ENCODE data around the gene NEURL3.
"Not testable (repeated sequence)": the region's sequence is repeated elsewhere in the genome, so short reads cannot be mapped to it uniquely, and the experiment has no call there.

NEURL3 gene, protein sequence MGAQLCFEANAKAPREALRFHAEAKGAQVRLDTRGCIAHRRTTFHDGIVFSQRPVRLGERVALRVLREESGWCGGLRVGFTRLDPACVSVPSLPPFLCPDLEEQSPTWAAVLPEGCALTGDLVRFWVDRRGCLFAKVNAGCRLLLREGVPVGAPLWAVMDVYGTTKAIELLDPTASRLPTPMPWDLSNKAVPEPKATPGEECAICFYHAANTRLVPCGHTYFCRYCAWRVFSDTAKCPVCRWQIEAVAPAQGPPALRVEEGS

DNA sequence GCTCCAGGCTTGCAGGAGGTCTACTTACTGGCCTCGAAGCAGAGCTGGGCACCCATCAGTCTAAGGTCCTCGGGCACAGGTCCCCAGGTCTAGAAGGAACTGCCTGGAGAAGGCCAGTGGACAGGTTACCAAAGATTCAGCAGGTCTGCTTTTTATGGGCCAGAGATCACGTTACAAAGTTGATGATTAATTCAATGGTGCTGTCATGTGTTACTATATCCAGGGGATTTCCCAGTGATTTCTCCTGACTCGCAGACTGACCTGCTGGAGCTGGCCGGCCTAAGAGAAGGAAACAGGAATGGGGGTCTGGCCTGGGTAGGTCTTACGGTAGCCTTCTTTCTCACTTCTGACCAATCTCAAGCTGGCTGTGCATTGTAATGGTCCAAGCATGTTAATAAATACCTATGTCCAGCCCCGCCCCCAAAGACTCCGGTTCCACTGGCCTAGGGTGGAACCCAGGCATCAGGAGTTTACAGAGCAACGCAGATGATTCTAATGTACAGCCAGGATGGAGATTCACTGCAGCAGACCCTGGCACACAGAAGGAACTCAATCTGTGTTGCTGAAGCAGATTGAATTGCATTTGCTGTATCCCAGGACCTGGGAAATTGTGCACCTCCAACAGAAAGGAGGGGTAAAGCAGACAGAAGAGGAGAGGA lies at the start of gene NEURL3:
NEURL3 (minus strand) TSS at position 127 of the 659 bp plus-strand sequence; CDS start at position 56, 71 bp downstream.
- DNase-seq, result no peak

GRCh38 chr2:96554293-96555145 lies 49.4 kb upstream of the NEURL3 start:
- peak; percentile 68 for DNase-seq

DNA sequence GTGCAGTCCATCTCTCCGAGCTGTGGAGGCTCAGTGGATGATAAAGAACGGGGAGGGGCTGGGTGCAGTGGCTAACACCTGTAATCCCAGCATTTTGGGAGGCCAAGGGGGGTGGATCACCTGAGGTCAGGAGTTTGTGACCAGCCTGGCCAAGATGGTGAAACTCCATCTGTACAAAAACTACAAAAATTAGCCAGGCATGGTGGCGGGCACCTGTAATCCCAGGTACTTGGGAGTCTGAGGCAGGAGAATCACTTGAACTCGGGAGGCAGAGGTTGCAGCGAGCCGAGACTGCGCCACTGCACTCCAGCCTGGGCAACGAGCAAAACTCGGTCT lies 48.8 kb upstream of the NEURL3 start:
- not testable (repeated sequence) for DNase-seq

DNA sequence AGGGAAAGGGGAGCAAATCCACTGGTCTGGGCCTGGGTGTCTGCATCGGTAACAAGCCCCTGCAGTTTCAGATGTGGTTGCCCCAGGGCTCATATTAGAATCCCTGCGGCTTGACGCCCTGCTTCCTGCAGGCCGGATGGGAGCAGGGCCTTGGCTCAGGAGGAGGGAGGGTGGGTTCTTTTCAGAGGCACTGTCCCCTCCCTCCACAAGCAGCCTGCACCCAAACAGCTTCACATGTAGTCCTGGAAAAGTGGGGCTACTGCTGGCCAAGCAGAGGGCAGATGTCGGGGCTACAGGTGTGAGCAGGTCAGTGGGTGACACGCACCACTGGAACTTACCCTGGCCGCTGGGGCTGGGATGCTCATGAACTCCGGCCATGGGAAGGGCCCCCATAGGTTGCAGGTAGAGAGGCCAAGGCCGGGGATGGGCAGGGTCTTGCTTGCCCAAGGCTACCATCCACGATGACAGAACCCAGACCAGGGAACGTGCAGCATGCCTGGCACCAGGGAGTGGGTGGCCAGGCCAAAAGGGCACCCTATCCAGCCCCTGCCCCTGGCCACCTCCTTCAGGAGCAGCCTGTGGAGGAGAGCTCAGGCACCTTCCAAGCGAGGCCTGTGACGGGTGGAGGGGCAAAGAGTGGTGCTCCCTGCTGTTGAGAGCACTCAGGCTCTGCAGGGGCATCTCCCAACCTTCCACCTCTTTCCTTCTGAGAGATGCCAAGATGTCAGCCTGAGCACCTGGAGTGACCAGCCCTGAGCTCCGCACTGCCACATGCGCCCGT lies 48.2 kb upstream of the NEURL3 start:
- no peak for DNase-seq

DNA sequence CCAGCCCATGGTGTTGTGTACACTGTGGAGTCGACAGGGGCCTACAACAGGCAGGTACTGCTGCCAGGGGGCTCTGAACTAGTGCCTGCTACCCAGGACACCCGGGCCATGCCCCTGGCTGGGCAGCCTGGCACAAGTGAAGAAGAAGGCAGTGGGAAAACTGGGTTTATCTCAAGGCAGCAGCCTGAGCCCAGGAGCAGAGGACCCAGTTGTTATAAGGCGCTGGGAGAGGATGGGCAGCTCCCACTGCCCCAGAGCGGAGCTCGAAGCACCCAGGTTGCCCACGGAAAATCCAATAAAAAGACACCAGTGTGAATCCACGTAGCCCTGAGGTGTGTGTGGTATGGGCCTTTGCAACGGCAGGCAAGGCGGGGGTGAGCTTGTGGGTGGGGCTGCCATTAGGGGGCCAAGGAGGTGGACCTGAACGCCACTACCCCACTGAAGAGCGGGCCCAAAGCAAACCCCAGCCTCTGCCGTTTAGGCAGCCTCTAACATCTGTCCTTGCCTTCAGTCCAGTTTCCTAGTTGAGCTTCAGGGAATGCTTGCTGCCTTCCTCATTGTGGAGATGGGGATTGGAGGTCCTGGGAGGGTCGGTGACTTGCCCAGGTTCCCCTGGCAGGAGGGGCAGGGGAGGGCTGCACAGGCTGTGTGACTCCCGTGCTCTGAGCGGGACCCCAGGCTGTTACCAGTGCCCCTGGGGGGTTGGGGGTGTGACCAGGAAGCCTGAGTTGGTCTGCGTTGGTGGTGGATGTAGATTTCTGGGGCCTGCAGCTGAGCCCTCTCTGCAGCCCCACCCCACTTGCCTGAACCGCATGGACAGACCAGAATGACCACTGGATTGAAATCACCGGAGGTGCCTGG lies 47.4 kb upstream of the NEURL3 start:
- no peak for DNase-seq

GRCh38 chr2:96551605-96552314 lies 46.6 kb upstream of the NEURL3 start:
- DNase-seq, result no peak

GRCh38 chr2:96550787-96551604 lies 45.8 kb upstream of the NEURL3 start:
- DNase-seq, result no peak

GRCh38 chr2:96549967-96550786 lies 45.0 kb upstream of the NEURL3 start:
- DNase-seq, result no peak

GRCh38 chr2:96549466-96549785 lies 44.3 kb upstream of the NEURL3 start:
- DNase-seq, result no peak

GRCh38 chr2:96548558-96549465 lies 43.7 kb upstream of the NEURL3 start:
- no peak for DNase-seq

DNA sequence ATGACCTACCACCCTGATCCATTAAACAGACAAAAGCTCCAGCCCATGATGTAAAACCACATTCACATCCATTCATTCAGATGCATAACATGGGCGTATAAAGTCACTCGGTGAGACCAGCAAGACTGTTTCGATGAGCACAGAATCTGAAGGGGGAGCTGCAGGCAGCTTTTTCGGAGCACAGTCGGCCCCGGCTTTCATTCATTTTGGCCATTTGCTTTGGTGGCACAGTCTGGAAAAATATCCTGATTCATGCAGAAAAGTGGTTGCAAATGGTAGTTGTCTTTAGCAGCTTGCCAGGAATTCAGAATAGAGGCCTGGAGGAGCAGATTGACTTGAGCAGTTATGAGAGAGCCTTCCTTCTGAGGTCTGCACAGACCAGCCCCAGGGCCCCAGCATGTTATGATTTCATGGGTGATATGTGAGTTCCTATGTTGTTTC lies 42.6 kb upstream of the NEURL3 start:
- no peak for DNase-seq

DNA sequence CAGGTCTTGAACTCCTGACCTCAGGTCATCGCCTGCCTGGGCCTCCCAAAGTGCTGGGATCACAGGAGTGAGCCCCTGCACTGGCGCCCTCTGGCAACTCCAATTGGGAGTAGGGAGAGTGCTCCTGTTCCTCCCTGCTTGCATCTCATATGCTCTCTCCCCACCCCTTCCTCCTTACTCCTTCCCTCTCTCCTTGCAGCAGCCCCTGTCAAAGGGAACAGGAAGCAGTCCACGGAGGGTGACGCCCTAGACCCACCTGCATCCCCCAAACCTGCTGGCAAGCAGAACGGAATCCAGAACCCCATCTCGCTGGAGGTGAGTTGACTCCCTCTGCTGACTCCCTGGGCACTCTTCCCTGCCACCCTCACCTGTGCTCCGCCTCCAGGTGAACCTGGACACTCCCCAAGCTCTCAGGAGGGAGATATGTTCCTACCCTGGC lies 42.1 kb upstream of the NEURL3 start:
- peak; percentile 5 for DNase-seq

DNA sequence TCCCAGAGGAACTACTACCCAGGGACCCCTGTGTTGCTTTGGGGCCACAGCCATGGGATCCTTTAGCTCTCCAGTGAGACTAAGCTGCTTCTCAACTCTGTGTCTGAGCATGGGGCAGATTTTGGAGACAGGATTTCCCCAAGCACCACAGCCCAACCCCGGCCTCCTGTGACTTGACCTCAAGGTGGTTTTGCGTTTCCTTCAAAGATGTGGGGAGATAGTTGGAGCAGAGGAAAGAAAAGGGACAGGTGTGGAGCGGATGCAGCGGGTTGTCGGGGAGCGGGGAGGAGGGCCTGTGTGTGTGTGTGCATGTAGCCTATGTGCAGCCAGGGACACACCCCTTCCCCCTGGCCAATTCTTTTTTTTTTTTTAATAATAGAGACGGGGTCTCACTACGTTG lies 41.6 kb upstream of the NEURL3 start:
- DNase-seq, result no peak

- no peak for DNase-seq
These were observed 41.2 kb upstream of the NEURL3 start for GRCh38 chr2:96546321-96546720.

DNA sequence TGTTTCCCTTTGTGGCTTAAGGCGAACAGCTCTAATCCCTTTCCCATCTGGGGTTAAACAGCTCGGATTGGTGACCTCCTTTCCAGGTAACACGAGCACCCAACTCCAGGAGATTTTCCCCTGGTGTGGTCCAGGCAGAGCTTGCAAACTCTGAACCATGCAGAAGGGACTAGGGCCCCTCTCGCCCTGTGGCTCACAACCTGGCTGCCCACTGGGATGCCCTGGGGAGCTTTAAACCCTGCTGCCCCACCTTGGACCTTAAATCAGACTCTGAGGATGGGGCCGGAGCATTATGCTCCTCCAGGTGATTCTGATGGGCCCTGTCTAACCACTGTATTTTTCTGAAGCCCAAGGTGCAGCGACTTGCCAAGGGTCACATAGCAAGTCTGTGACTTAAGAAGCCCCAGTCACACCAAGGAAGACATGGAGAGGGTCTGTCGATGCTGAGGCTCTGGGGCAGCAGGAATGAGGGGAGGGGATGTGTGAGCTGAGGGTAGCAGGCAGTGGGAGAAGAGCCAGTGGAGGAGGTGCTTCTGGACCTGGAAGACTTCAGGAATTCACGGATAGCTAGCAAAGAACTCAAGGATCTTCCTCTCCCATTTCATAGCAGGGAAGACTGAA lies 37.3 kb upstream of the NEURL3 start:
- no peak for DNase-seq

GRCh38 chr2:96541398-96542152 lies 36.4 kb upstream of the NEURL3 start:
- no peak for DNase-seq

- no peak for DNase-seq
These were observed 35.0 kb upstream of the NEURL3 start for GRCh38 chr2:96540136-96540535.

Measured in activated naive CD4-positive, alpha-beta T cell treated with anti-CD3 and anti-CD28 coated beads, Interleukin-2, amount 50 U/mL, for 16 hours (primary cell).